ENCODE measurements around the gene REEP1.
A peak's percentile ranks its signal among the peaks of the same experiment; 100 is the strongest.

REEP1 gene

DNA sequence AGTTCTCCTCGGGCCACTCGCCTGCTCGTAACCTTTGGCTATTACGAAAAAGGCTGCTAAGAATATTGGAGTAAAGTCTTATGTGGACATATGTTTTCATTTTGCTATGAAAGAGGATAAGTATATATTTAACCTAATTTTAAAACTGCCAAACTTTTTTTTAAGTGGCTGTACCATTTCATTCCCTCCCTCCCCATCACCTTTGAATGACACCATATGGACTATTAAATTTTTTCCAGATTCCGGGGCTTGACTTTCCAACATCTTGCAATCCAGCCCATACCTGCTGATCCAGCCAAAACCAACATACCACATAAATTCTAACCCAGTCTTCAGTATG, 31.5 kb downstream of the REEP1 start:
- no peak for DNase-seq (ENCODE audit: low spot score)

DNA sequence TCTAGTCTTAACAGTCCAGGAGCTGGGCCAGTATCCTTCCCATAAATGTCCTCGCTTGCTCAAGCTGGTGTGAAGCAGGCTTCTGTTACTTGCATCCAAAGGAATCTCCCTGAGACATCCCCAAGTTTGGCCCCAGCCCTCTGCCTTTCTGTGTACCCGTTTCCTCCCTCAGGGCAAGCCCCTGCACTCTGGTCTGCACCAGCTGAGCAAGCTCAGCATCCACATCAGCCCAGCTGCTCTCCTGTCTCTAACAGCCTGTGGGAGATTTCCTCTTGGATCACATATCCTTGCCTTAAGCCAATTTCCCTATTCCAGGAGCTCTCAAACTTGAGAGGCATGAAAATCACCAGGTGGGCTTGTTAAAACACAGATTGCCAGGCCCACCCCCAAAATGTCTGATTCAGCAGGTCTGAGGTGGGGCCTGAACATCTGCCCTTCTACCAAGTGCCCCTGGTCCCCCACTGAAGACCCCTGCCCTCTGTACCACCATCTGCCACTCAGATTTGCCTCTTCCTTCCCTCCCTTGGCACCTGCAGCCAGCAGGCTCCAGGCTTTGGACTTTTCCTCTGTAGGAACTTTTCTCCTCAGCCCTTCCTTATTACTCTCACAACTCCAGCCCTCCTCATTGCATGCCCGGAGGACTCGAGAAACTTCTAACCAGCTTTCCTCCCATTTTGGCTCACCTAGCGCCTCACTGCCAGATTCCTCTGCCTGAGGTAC, 32.1 kb downstream of the REEP1 start:
- no peak for DNase-seq (ENCODE audit: low spot score)

DNA sequence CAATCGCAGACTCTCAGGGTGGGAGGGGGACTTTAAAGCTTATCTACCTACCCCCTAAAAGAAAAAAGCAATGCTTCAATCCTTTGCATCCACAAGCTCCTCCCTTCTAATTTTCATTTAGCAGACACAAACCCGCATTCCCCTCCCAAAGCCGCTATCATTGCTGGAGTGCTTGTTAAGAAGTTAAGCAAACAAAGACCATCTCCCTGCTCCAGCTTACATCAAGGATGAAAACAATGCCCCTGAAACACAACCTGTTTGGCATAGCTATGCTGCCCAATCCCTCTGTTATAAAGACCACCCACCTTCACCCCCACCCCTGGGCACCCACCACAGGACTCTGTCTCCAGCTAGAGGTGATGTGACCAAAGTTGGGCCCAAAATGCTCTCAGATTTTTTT, 33.0 kb downstream of the REEP1 start:
- no peak for DNase-seq (ENCODE audit: low spot score)

DNA sequence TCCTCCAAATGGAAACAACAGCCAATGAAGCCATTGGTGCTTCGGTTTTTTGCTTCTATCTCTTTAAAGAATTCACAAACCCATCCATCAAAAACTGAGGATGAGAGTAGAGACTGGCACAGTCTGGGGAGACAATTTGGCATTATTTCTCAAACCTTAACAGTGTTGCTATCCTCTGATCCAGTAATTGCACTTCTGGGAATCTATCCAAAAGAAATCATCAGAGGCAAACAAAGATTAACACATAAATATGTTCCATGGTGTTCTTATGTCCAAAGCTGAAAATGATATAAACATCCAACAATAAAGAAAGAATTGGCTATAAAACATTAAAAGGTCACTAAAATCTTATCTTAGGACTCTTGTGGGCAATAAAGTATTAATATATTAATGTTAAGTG, 35.1 kb downstream of the REEP1 start:
- DNase-seq (ENCODE audit: low spot score): peak; percentile 17

DNA sequence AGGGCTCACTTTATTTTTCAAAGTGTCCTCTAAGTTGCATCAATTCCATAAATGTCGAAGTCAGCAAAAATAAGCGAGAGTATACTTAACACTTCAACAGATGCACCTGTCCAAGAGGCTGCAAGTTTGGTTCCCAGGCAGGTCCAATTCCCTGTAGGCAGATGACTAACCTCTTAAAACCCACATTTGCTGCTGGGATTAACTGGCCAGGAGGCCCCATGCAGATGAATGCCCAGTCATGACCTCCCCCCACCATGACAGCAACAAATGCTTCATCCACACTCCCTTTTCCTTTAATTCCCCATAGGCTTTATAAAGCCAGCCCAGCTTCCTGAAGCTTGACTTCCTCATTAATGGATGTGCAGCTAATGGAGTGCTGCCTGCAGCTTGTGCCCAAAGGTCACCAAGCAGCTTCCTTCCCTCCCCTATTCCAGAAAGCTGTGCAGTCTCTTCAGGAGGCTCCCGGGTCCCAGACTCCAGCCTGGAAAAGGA, 35.7 kb downstream of the REEP1 start:
- DNase-seq (ENCODE audit: low spot score): no peak

DNA sequence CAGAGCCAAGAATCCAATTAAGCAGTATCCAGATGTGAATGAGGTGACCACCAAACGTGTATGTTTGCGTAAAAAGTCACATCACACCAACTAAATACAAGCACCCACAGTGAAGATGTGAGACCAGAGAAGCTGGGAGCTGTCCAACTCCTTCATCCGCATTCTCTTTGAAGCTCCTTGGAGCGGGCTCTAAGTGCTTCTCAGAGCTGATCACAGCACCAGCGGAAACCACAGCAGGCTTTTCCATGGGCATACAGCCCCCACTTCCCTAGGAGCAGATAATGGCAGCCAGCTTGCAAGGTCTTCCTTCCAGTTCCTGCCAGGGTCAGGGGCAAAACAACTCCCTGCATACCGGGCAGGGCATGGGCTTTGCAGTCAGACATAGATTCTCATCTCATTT, 36.4 kb downstream of the REEP1 start:
- no peak for DNase-seq (ENCODE audit: low spot score)

DNA sequence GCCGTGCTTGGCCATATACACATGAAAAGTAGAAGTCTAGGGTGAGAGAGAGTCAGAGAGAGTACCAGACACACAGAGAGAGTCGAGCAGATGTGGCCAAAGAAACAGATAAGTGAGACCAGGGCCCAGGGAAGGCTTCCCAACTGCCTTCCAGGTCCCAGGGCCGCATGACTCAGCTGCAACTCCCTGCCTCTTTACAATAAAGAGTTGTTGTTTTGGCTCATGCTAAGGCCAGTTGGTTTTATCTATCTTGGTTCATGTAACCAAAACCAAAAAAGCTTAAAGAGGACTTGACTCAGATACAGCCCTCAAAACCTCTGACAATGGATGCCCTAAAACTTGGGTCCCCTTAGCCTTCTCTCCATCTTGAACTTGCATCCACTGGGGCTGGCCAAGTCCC, 36.9 kb downstream of the REEP1 start:
- DNase-seq (ENCODE audit: low spot score): no peak

DNA sequence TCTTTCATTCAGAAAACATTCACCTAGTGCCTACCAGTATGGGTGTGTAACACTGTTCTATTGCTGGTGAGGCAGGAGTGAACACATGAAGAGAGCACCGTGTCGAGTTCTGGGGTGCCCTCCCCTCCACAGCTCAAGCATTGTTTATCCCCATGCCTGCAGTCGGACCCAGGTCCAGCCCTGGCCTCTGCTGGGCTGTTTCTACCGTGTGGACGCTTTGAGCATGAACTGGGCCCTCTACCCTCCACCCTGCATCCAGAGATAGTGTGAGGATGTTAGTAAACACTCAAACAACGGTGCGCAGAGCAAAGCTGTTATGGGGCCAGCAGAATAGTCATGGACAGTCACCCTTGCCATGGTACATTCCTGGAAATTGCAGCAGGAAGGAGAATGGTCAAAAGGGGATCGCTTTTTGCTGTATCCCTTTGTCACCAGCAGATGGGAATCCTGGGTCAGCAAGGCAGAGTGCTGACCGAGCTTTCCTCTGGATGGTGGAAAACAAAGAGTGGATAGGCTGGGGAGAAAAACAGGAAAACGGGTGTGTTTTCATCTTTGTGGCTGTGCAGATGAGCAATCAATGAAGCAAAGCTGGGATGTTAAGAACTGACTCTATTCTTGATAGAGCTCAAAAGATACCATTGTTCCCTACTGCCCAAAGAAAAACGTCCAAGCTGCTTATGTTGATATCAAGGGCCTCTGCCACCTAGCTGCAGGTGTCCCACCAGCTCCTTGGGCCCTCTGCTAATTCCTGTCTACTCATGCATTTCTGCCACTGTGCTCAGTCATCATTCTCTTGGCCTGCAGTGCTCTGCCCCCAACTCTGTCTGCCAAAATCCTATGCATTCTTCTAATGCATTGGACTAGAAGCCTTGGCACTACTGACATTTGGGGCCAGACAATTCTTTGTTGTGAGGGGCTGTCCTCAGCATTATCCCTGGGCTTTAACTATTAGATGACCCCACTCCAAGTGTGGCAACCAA, 38.7 kb downstream of the REEP1 start:
- DNase-seq (ENCODE audit: low spot score): peak; percentile 82

DNA sequence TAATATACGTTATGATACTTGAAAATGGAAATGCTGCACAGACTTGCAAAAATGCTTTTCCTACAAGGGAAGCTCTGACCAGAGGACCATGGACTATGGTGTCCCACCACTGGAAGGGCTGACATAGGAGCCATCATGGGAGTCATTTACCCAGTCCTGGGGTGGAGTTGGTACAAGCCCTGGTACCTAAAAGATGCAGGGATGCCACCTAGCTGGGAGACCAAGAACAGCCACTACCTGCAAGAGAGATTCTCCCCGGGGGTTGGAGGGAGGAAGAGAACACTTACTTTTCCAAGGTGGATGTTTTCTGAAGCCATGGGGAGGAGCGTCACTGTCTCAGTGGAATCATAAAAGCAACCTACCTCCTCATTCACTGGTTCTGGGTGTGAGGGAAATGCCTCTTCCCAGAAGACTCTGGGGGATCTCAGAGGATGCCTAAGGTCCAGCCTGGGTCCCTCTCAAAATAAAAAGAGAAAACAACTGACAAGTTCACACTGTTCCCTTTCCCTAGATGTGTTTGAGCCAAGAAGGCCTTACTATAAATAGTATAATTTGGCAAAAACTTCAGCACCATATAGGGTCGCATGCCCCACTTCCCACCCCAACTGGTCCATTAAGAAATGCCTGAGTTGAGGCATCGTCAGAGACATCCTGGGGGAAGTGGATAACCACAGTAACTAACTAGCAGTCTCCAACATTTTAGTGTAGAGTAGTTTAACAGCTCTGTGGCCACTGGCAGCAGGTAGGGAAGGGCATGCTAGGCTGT, 39.9 kb downstream of the REEP1 start:
- DNase-seq (ENCODE audit: low spot score): no peak

DNA sequence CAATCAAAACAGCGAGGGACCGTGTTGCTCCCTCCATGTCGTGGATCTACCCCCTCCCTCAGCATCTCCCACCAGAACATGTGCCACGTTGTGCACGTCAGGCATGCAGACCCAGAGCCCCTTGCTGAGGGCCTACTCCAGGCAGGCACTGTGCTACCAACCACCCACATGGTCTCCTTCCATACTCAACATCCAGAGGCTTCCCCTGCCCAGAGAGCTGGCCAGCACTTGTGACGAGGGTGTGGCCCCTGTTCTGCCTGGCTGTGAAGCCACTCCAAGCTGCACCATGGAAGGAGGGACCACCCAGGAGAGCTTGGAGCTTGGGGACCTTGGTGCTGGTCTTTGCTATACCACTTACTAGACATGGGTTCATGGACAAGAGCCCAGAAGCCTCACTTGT, 40.5 kb downstream of the REEP1 start:
- no peak for DNase-seq (ENCODE audit: low spot score)

DNA sequence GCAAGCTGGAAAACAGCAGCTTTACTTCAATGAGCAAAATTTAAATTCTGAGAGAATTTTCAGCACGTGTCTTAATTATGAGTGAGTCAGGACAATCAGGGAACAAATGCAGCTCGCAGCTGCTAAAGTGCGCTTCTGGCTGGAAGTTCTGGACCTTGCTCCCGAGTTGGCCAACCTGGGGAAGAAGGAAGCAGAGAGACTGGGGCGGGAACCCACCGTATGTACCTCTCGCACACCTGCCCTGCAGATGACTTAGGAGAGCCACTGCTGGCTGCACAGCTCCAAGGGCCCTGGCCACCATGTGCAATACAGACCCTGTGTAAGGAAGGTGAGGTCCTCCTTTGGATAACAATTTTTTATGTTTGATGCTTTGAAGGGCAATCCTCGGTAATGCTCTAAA, 42.4 kb downstream of the REEP1 start:
- no peak for DNase-seq (ENCODE audit: low spot score)

DNA sequence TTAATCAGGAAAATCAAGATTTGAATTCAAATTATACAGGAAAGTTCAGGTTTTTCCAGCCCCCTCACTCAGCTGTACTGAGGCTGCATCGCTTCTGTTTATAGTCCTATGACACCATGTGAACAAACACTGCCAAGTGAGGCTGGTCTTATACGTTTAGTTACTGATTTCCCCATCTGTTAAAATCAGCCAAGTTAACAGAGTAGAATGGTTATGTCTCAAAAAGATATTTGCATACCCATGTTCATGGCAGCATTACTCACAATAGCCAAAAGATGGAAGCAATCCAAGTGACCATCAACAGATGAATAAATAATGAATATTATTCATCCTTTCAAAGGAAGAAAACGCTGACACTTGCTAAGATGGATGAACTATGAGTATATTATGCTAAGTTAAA, 43.8 kb downstream of the REEP1 start:
- no peak for DNase-seq (ENCODE audit: low spot score)

DNA sequence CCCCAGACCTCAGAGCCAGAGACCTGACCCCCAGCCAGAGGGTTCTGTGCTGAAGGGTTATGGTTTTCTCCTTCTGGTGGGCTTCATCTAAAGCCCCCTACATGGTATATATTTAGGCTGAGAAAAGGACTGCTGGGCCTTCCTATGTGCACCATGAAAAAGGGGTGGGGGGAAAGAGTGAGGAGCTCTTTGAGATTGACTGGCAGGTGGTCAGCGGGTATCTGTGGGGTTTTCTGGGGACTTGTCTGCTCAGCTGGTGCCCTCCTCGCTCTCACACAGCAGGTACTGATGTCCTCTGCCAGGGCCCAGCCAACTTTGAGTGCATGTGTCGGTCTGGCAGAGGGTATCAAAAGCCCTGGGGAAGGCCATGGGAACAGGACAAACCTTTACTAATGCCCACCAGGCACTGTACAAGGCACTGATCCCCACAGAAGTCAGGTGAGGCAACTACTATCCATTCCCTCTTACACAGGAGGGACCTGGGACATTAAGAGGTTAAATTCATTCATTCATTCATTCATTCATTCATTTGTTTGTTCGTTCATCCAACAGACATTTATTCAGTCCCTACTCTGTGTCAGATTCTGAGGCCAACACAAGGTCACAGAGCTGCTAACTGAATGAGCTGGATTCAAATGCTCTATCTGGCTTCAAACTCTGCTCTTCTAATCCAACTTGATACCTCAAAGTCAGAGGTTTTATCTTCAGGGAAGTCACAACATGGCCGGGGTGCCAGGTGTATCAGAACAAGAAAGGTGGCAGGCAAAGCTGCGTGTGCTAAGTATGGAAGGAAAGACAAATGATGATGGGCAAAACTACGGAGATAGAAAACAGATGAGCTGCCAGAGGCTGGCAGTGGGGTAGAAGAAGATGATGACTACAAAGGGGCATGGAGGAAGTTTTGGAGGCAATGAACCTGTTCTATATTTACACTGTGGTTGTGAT, 44.6 kb downstream of the REEP1 start:
- DNase-seq (ENCODE audit: low spot score): no peak

DNA sequence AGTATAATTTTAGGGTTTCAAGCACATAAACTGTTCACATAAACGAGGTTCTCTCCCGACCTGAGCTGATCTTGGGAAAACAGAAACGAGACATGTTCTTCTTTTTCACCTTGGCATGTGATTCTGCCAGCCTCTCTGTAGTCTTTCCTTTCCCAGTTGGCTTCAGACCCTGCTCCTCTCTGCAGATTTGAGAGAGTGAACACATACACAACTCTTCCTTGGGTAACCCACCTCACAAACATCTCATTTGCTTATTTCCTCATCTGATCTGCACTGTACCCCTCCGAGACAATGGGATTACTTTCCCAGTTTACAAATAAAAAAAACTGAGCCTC, 46.1 kb downstream of the REEP1 start:
- no peak for DNase-seq (ENCODE audit: low spot score)

DNA sequence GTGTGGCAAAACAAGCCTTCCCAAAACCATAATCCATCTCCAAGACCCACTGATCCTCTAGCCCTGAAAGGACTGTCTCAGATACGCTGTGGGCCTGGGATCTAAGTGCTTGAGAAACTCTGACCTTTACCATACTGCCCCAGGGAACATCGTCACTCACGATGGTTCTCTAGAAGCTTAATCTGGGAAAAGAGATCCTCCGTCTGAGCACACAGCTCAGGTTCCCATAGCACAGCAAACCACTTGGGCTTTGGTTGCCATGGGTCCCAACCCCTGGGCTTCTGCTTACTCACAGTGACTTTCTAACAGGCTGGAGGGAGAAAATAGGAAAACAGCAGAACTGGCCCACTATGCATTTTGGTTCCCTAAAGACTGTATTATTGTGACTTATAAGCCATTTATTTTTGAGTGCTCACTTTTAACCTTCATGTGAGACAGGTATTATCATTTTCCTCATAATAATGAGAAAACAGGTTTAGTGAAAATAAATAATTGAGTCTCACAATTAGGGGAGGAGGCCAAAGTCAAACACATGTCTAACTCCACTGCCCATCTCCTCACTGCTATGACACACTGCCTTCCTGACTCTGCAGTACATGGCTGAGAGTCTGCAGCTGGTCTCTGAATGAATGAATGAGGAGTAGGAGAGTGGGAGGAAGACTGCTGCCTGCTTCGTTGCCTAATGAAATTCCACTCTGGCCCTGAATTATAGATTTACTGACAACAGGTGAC, 46.7 kb downstream of the REEP1 start:
- no peak for DNase-seq (ENCODE audit: low spot score)

DNA sequence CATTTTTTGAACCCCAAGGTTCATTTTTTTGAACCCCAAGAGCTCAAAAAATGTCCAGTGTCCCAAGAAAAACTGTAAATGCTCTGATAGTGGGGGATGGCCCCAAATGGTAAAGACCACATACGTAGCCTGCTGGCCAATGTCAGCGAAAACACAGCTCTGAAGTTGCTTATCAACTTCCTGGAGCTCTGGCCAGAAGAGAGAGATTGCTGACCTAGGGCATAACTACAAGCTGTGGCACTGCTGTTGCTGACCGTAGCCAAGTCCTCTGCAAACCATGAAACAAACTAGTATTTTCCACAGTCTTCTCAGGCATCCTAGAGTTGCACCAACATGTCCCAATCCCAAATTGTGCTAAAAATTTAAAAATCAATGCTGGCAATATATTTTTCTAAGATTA, 50.9 kb downstream of the REEP1 start:
- DNase-seq (ENCODE audit: low spot score): no peak

DNA sequence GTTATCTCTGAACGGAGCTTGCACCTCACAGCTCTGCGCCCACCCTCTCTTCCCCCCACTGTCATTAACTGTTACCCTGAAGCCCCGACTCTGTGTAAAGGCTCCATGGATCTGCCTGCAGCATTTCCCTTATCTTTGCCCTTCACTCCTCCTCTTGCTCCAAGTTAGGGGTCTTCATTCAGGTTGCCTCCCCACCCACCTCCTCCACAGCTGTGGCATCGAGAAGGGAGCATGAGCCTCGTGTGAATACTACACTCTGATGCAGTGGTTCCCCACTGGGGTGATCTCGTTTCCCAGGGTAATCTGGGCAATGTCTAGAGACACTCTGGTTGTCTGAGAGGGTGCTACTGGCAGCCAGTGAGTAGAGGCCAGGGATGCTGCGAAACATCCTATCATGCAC, 51.4 kb downstream of the REEP1 start:
- no peak for DNase-seq (ENCODE audit: low spot score)

DNA sequence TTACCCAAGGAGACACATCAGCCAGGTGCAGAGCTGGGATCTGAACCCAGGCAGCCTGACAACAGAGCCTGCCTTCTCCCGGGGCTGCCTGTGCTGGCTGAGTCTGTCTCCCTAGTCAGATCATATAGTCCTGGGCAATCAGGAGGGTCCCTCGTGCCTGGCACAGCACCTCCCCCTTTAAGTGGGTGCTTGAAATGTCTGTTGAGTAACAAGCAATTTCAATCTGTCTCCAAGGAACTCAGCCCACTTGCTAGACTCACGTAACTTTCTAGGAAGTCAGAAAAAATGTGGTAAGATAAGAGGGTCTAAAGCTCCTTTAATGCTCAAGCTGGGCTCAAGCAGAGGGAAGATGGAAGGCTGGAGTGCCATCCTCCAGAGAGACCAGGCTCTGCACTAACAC, 51.9 kb downstream of the REEP1 start:
- DNase-seq (ENCODE audit: low spot score): no peak

DNA sequence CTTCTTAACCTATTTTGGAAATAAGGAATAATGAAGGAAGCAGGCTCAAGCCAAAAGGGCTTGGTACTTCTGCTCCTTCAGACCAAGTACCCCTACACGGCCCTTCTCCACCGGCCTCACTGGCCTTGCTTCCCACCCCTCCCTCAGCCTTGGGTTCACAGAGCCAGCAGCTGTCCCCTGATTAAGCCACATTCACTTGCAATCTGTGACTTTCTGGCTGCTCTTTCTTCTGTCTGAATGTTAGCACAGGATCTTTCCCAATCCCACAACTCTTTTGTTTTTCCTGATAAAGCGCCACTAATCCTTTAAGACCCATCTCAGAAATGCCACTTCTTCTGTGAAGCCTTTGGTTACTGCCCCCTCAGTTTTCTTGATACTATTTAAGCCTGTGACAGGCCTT, 52.4 kb downstream of the REEP1 start:
- no peak for DNase-seq (ENCODE audit: low spot score)

DNA sequence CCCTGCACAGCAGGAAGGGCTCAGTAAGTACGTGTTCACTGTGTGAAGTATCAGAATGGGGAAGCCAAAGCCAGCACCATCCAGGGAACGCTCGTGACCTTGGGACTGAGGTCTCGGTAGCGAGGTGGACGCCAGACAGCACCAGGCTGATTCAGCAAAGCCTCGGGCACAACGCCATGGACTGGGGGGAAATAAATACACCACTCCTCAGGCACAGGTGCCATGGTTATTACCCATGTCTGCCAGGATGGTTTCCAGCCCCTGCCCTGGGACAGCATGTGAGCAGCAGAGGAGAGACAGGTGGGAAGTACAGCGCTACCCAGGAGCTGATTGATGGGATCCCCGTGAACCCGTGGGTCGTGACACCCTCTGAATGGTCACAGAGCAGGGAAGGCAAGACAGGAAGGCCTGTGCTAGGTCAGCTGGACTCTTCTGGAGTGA, 53.0 kb downstream of the REEP1 start:
- no peak for DNase-seq (ENCODE audit: low spot score)

Measured in pons (tissue), 1 donor.